H1 (cell line): ENCODE measurements around the gene C6orf62. TPM values are rescaled to one million over a fixed set of nuclear protein-coding genes. Genes with fewer than 3 reads are reported as not detected.

Experiments
- CTCF ChIA-PET: fragments of 300-600 bp; sonication (Branson Sonifier 250); formaldehyde crosslinking; loops from one replicate; lab custom pipeline; 2021; ENCODE audit not compliant: partially characterized antibody; lab: Charles Lee
- POLR2A ChIA-PET: fragments of 300-600 bp; sonication (Branson Sonifier 250); formaldehyde crosslinking; loops from one replicate; lab custom pipeline; 2021; ENCODE audit warnings: inconsistent platforms; ENCODE audit not compliant: partially characterized antibody; lab: Charles Lee
- DNase-seq, 2 experiments: peaks; one replicate each; pipeline versions ENCODE4 v3.0.0 to v3.0.0-alpha.2; 2010 to 2022; ENCODE audit warnings: low spot score in 2 of 2, low read depth in 1 of 2, mixed read lengths in 1 of 2
- FAIRE-seq: peaks from 2 replicates; lab custom pipeline; 2011; peaks lifted over from hg19 to GRCh38; lab: Jason Lieb, UNC
- H2AFZ ChIP-seq: 2 replicates; pipeline ENCODE4 v1.8.1; 2012; ENCODE audit warnings: low read length, inconsistent platforms
- H2AK5ac ChIP-seq: 2 replicates; pipeline ENCODE4 v1.6.1; 2013; ENCODE audit warnings: low read depth, low read length
- H2BK120ac ChIP-seq: replicated peaks from 2 replicates; pipeline ENCODE3; 2013; ENCODE audit warnings: low read depth, low read length, inconsistent platforms
- H2BK12ac ChIP-seq: 2 replicates; pipeline ENCODE4 v1.6.1; 2013; ENCODE audit warnings: low read depth, low read length
- H2BK15ac ChIP-seq: 2 replicates; pipeline ENCODE4 v1.6.1; 2013; ENCODE audit warnings: low read length
- H2BK20ac ChIP-seq: 2 replicates; pipeline ENCODE4 v1.6.1; 2013; ENCODE audit warnings: low read length
- H2BK5ac ChIP-seq: 2 replicates; pipeline ENCODE4 v1.6.1; 2013; ENCODE audit warnings: low read depth, low read length
- H3K14ac ChIP-seq: 2 replicates; pipeline ENCODE4 v1.6.1; 2013; ENCODE audit warnings: inconsistent platforms; ENCODE audit not compliant: insufficient read length
- H3K18ac ChIP-seq: 2 replicates; pipeline ENCODE4 v1.6.1; 2013; ENCODE audit warnings: low read length; ENCODE audit errors: extremely low read depth
- H3K23ac ChIP-seq: 2 replicates; pipeline ENCODE4 v1.6.1; 2013; ENCODE audit warnings: inconsistent platforms; ENCODE audit not compliant: insufficient read length
- H3K23me2 ChIP-seq: 2 replicates; pipeline ENCODE4 v1.6.1; 2013; ENCODE audit warnings: low read depth, low read length
- H3K27ac ChIP-seq: 2 replicates; pipeline ENCODE4 v1.6.1; 2011; ENCODE audit warnings: low read depth, low read length, inconsistent platforms
- H3K27me3 ChIP-seq, 4 experiments: replicated peaks in 1 of 4; 1 replicate in 1 of 4; 2 replicates in 3 of 4; pipeline versions ENCODE4 v1.6.1 to v1.8.1; 2011 to 2013; ENCODE audit warnings: low read length in 3 of 4, mild to moderate bottlenecking in 3 of 4, inconsistent platforms in 2 of 4, mixed read lengths in 2 of 4, moderate library complexity in 1 of 4; ENCODE audit not compliant: control insufficient read depth in 3 of 4, insufficient read depth in 3 of 4; ENCODE audit errors: extremely low read depth in 1 of 4
- H3K36me3 ChIP-seq, 4 experiments: 2 replicates each; pipeline versions ENCODE4 v1.6.1 to v1.8.1; 2011 to 2013; ENCODE audit warnings: mild to moderate bottlenecking in 4 of 4, low read length in 3 of 4, moderate library complexity in 2 of 4, control low read depth in 1 of 4, inconsistent platforms in 1 of 4; ENCODE audit not compliant: insufficient read depth in 4 of 4, control insufficient read depth in 2 of 4
- H3K4ac ChIP-seq: replicated peaks from 2 replicates; pipeline ENCODE3; 2013; ENCODE audit warnings: low read length, low read depth, mixed read lengths, inconsistent platforms; ENCODE audit not compliant: insufficient read length
- H3K4me1 ChIP-seq, 4 experiments: replicated peaks in 1 of 4; 1 replicate in 1 of 4; 2 replicates in 3 of 4; pipeline versions ENCODE4 v1.6.1 to v1.8.1; 2011 to 2013; ENCODE audit warnings: low read length in 3 of 4, inconsistent platforms in 2 of 4, mixed read lengths in 1 of 4; ENCODE audit not compliant: insufficient read depth in 4 of 4, control insufficient read depth in 3 of 4
- H3K4me2 ChIP-seq, 2 experiments: 2 replicates each; pipeline versions ENCODE4 v1.6.1 to v1.8.1; 2011 to 2013; ENCODE audit warnings: low read depth in 2 of 2, low read length in 2 of 2, control low read depth in 1 of 2, inconsistent platforms in 1 of 2, mild to moderate bottlenecking in 1 of 2; ENCODE audit not compliant: insufficient read depth in 1 of 2
- H3K4me3 ChIP-seq, 4 experiments: fragments of 200-600, 300-600 bp in 1 of 4; sonication (generic), shearing (Covaris generic), sonication (Bioruptor Twin) in 1 of 4; 2 replicates each; pipeline versions ENCODE4 v1.5.1 to v1.8.1; 2011 to 2016; ENCODE audit warnings: low read length in 4 of 4, low read depth in 3 of 4, control low read depth in 2 of 4, inconsistent platforms in 2 of 4, mild to moderate bottlenecking in 2 of 4, mixed read lengths in 1 of 4, moderate library complexity in 1 of 4; ENCODE audit not compliant: insufficient read depth in 2 of 4; ENCODE audit errors: extremely low read depth in 1 of 4
- H3K56ac ChIP-seq: replicated peaks from 2 replicates; pipeline ENCODE3; 2013; ENCODE audit warnings: low read depth, mild to moderate bottlenecking, mixed read lengths, low read length, inconsistent platforms; ENCODE audit not compliant: insufficient read length
- H3K79me1 ChIP-seq: 2 replicates; pipeline ENCODE4 v1.6.1; 2013; ENCODE audit warnings: low read depth, low read length, control low read depth
- H3K79me2 ChIP-seq, 2 experiments: 2 replicates each; pipeline versions ENCODE4 v1.6.1 to v1.8.1; 2012 to 2013; ENCODE audit warnings: low read length in 2 of 2, mild to moderate bottlenecking in 2 of 2, inconsistent platforms in 1 of 2; ENCODE audit not compliant: insufficient read depth in 2 of 2, control insufficient read depth in 1 of 2
- H3K9ac ChIP-seq, 4 experiments: replicated peaks in 1 of 4; 1 replicate in 1 of 4; 2 replicates in 3 of 4; pipeline versions ENCODE4 v1.6.1 to v1.8.1; 2011 to 2013; ENCODE audit warnings: low read depth in 3 of 4, low read length in 3 of 4, control low read depth in 2 of 4, mild to moderate bottlenecking in 2 of 4, moderate library complexity in 2 of 4, inconsistent platforms in 1 of 4; ENCODE audit errors: extremely low read depth in 1 of 4
- H3K9me3 ChIP-seq, 2 experiments: 2 replicates each; pipeline versions ENCODE4 v1.6.1 to v1.8.1; 2012 to 2013; ENCODE audit warnings: mild to moderate bottlenecking in 2 of 2, moderate library complexity in 2 of 2, control low read depth in 1 of 2, inconsistent platforms in 1 of 2, low read depth in 1 of 2, low read length in 1 of 2, mixed read lengths in 1 of 2; ENCODE audit not compliant: insufficient read depth in 2 of 2
- H4K20me1 ChIP-seq, 2 experiments: replicated peaks in 1 of 2; 2 replicates each; pipeline versions ENCODE3 to v1.8.1; 2011 to 2013; ENCODE audit warnings: inconsistent platforms in 2 of 2, low read length in 2 of 2, mild to moderate bottlenecking in 1 of 2; ENCODE audit not compliant: insufficient read depth in 2 of 2, control insufficient read depth in 1 of 2
- H4K5ac ChIP-seq: 2 replicates; pipeline ENCODE4 v1.6.1; 2013; ENCODE audit warnings: low read length, low read depth, mixed read lengths, inconsistent platforms; ENCODE audit not compliant: insufficient read length
- H4K8ac ChIP-seq: 2 replicates; pipeline ENCODE4 v1.8.0; 2013; ENCODE audit warnings: mild to moderate bottlenecking, moderate library complexity, low read length, inconsistent platforms; ENCODE audit not compliant: insufficient read depth; ENCODE audit errors: extremely low read depth
- H4K91ac ChIP-seq: replicated peaks from 2 replicates; pipeline ENCODE3; 2013; ENCODE audit warnings: low read length, mixed read lengths, inconsistent platforms; ENCODE audit not compliant: insufficient read length
- CEBPB ChIP-seq: IDR thresholded peaks from 2 replicates; pipeline ENCODE4 v1.6.1; 2012; ENCODE audit warnings: low read depth, low read length
- CHD2 ChIP-seq: IDR thresholded peaks from 2 replicates; pipeline ENCODE4 v1.6.1; 2012; ENCODE audit warnings: low read length, improper control_type of control experiment
- CREB1 ChIP-seq: IDR thresholded peaks from 2 replicates; pipeline ENCODE4 v1.6.1; 2012; ENCODE audit warnings: inconsistent platforms
- CTBP2 ChIP-seq: IDR thresholded peaks from 2 replicates; pipeline ENCODE4 v1.7.0; 2011; ENCODE audit warnings: borderline replicate concordance, mild to moderate bottlenecking, moderate library complexity, mixed read lengths, low read length; ENCODE audit not compliant: insufficient read depth, insufficient read length
- EZH2 ChIP-seq: fragments of 200-600 bp; sonication (generic); IDR thresholded peaks from 2 replicates; pipeline ENCODE4 v1.7.1; 2012; ENCODE audit warnings: low read depth, mild to moderate bottlenecking, moderate library complexity, low read length, inconsistent platforms; ENCODE audit not compliant: severe bottlenecking
- HDAC6 ChIP-seq: IDR thresholded peaks from one replicate; pipeline ENCODE4 v1.7.1; 2012; ENCODE audit warnings: low read depth, mild to moderate bottlenecking, inconsistent platforms, low read length, moderate library complexity
- JUN ChIP-seq: IDR thresholded peaks from 2 replicates; pipeline ENCODE4 v1.6.1; 2011; ENCODE audit warnings: low read depth, mild to moderate bottlenecking, improper control_type of control experiment, low read length
- KDM4A ChIP-seq: IDR thresholded peaks from one replicate; pipeline ENCODE4 v1.7.1; 2012; ENCODE audit warnings: low read depth, mild to moderate bottlenecking, moderate library complexity, low read length, inconsistent platforms; ENCODE audit not compliant: severe bottlenecking
- MAFK ChIP-seq: IDR thresholded peaks from 2 replicates; pipeline ENCODE4 v1.6.1; 2012; ENCODE audit warnings: low read depth, mild to moderate bottlenecking, improper control_type of control experiment, low read length
- NANOG ChIP-seq: IDR thresholded peaks from 2 replicates; pipeline ENCODE4 v1.6.1; 2011; ENCODE audit warnings: low read length, low read depth, mild to moderate bottlenecking, inconsistent platforms; ENCODE audit not compliant: insufficient read depth, poor library complexity, severe bottlenecking
- POLR2A ChIP-seq, 2 experiments: IDR thresholded peaks; 1 replicate in 1 of 2; 2 replicates in 1 of 2; pipeline ENCODE4 v1.6.1; 2011; ENCODE audit warnings: low read depth in 2 of 2, low read length in 2 of 2, mild to moderate bottlenecking in 2 of 2; ENCODE audit errors: control extremely low read depth in 1 of 2
- SP2 ChIP-seq: IDR thresholded peaks from 2 replicates; pipeline ENCODE4 v1.6.1; 2012; ENCODE audit warnings: mild to moderate bottlenecking, low read length, inconsistent platforms
- SUZ12 ChIP-seq: fragments of 200-600 bp; sonication (generic); IDR thresholded peaks from 2 replicates; pipeline ENCODE4 v1.6.1; 2012; ENCODE audit warnings: mild to moderate bottlenecking, inconsistent platforms, low read length, moderate library complexity, mixed read lengths
- ZNF274 ChIP-seq: IDR thresholded peaks from 2 replicates; pipeline ENCODE4 v1.7.0; 2012; ENCODE audit warnings: low read length, borderline replicate concordance; ENCODE audit errors: extremely low read depth
- WGBS, 2 experiments: shearing (Covaris generic) in 1 of 2; methylation state at CpG; one replicate each; pipeline versions ENCODE4 v1.1.6 to v1.1.7; 2013 to 2015; ENCODE audit warnings: low lambda C conversion rate in 2 of 2, mixed read lengths in 2 of 2, inconsistent platforms in 1 of 2, low coverage in 1 of 2, missing lambda C conversion rate in 1 of 2; ENCODE audit not compliant: insufficient replicate concordance in 2 of 2, insufficient coverage in 1 of 2, insufficient read length in 1 of 2; ENCODE audit errors: extremely low coverage in 1 of 2, missing lambda C conversion rate in 1 of 2; 5-methylcytosine and 5-hydroxymethylcytosine counted together
- polyA plus RNA-seq, 7 experiments: library from polyadenylated mRNA; depleted of rRNA in 3 of 7; stranded (reverse) in 5 of 7; unstranded in 2 of 7; fragments of >200 nt in 5 of 7; fragments of 200-250 nt in 2 of 7; gene quantifications; 1 replicate in 5 of 7; 2 replicates in 1 of 7; 4 replicates in 1 of 7; pipeline versions ENCODE4 v1.2.1 to v1.2.3, GENCODE V29; 2011 to 2013; ENCODE audit warnings: missing spikeins in 2 of 7, mixed read lengths in 2 of 7
- total RNA-seq: library from RNA; stranded (reverse); fragmentation: NEBNext Ultra II Directional; extraction: Animal tissue kit (Norgen Biotek cat#: 25700); gene quantifications from 2 replicates; pipeline ENCODE4 v1.2.1, GENCODE V29; 2021
- TF ChIP-seq, protein P1 (sequence below): IDR thresholded peaks from 2 replicates; pipeline ENCODE4 v1.6.1; 2011; ENCODE audit warnings: low read depth, mild to moderate bottlenecking, low read length; ENCODE audit not compliant: insufficient read depth

C6orf62 gene
- total and polyA plus RNA-seq, 2 of the 8 experiments (the other 6 are each of a cell fraction or from before 2014, with no cell fraction given): 25.6 to 101 TPM

- no peak overlapping the region for H2BK15ac ChIP-seq
- no peaks in the 10 kb centered on the region for H4K20me1 ChIP-seq
- 91% methylated on average over 3 of the region's 3 CpGs; no CpG with 5 or more reads in 1 of the 2 experiments for WGBS, 2 experiments
- H2BK12ac ChIP-seq: no peak overlapping the region
- H3K14ac ChIP-seq: no peak overlapping the region
- H3K23ac ChIP-seq: no peak overlapping the region
- H2AFZ ChIP-seq: no peak overlapping the region
- ChIA-PET CTCF (interaction anchor here (1.4 to 3.7 kb wide), 4 partner anchors 26 to 168 kb away, joined by 5 to 23 read pairs (median 8); partner anchors contain the start of genes ACOT13 and TDP2), POLR2A (interaction anchor here (0.6 to 2.5 kb wide), 5 partner anchors 10 to 112 kb away, joined by 3 to 10 read pairs (median 4); no protein-coding TSS in a partner anchor)
- no peak overlapping the region for H3K9ac ChIP-seq
- no peaks in the 10 kb centered on the region for H3K4me1 ChIP-seq
- no peak overlapping the region for H4K5ac ChIP-seq
- H3K4ac ChIP-seq: no peak overlapping the region
- no peak overlapping the region for H3K27ac ChIP-seq
- no peak overlapping the region for H2BK120ac ChIP-seq
- no peaks in the 10 kb centered on the region for H3K27me3 ChIP-seq
- H3K4me2 ChIP-seq: no peak overlapping the region
- H3K36me3 ChIP-seq: peaks cover 0 to 2% (median 0%) of the 10 kb centered on the region in 4 experiments; a peak in 1 of 8 replicates
- H3K79me2 ChIP-seq: no peaks in the 10 kb centered on the region
- no peak overlapping the region for H3K18ac ChIP-seq
- no peak overlapping the region for H2BK5ac ChIP-seq
- FAIRE-seq (no peak), DNase-seq (no peak)
- H3K79me1 ChIP-seq: no peaks in the 10 kb centered on the region
- H3K56ac ChIP-seq: no peak overlapping the region
- no peak overlapping the region for H4K91ac ChIP-seq
- no peak overlapping the region for H2AK5ac ChIP-seq
- no peak overlapping the region for H3K4me3 ChIP-seq
- no peak overlapping the region for H4K8ac ChIP-seq
- H2BK20ac ChIP-seq: no peak overlapping the region
- H3K9me3 ChIP-seq: no peaks in the 10 kb centered on the region
- H3K23me2 ChIP-seq: no peaks in the 10 kb centered on the region
- TF ChIP-seq POLR2A (IDR thresholded peaks at IDR 0.05; ENCODE audit: control extremely low read depth in 1 of 2, low read depth in 2 of 2, low read length in 2 of 2) (no peak), CREB1 (no peak), SP2 (no peak), CEBPB (no peak), NANOG (no peak), CTBP2 (no peak), MAFK (no peak), CHD2 (no peak), KDM4A (no peak), ZNF274 (no peak), HDAC6 (no peak), SUZ12 (no peak), JUN (no peak), EZH2 (no peak)
- TF ChIP-seq, protein P1, sequence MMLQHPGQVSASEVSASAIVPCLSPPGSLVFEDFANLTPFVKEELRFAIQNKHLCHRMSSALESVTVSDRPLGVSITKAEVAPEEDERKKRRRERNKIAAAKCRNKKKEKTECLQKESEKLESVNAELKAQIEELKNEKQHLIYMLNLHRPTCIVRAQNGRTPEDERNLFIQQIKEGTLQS: no peak
Measured at GRCh38 chr6:24692415-24692814, 26.5 kb downstream of the C6orf62 start.
